Fibroblast of the aortic adventitia (primary cell): ENCODE data around the gene ERC2. TPM values are rescaled to one million over a fixed set of nuclear protein-coding genes. Genes with fewer than 3 reads are reported as not detected.

Source experiments
- DNase-seq: peaks from one replicate; pipeline ENCODE4 v3.0.0-alpha.2; 2010; ENCODE audit warnings: low read depth
- H3K4me3 ChIP-seq: 2 replicates; pipeline ENCODE4 v1.5.1; 2011; ENCODE audit warnings: low read depth, mild to moderate bottlenecking, control low read depth, low read length, moderate library complexity
- total RNA-seq: library from RNA; depleted of rRNA; stranded (reverse); fragments of >200 nt; gene quantifications from 2 replicates; pipeline ENCODE4 v1.2.3, GENCODE V29; 2012; ENCODE audit warnings: low replicate concordance
- TF ChIP-seq, protein P1 (sequence below): IDR thresholded peaks from 2 replicates; pipeline ENCODE4 v1.5.1; 2011; ENCODE audit warnings: mild to moderate bottlenecking, low read length, control low read depth, inconsistent platforms; ENCODE audit not compliant: insufficient read depth

ERC2 gene
- total RNA-seq, 1 donor = 0.09 TPM

DNA sequence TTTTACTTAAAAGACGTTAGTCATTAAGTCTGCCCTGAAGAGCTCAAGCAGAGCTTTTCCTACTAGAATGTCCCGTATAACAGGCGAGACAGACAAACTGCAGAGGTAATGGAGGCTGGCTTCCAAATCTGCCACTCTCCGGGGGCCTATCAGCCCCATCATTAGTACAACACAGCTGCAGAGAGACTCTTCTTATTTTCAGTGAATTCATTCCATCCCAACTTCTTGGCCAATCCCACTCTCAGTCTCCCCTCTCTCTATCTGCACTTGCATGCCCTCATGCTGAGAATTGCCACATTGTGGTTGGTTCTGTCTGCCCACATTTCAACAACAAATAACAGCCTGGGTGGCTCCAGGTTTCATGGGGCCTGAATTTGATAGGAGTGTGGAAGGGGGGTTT, 412.7 kb downstream of the ERC2 start:
- no peak for DNase-seq
- H3K4me3 ChIP-seq = no peak overlapping the region
- TF ChIP-seq, protein P1, sequence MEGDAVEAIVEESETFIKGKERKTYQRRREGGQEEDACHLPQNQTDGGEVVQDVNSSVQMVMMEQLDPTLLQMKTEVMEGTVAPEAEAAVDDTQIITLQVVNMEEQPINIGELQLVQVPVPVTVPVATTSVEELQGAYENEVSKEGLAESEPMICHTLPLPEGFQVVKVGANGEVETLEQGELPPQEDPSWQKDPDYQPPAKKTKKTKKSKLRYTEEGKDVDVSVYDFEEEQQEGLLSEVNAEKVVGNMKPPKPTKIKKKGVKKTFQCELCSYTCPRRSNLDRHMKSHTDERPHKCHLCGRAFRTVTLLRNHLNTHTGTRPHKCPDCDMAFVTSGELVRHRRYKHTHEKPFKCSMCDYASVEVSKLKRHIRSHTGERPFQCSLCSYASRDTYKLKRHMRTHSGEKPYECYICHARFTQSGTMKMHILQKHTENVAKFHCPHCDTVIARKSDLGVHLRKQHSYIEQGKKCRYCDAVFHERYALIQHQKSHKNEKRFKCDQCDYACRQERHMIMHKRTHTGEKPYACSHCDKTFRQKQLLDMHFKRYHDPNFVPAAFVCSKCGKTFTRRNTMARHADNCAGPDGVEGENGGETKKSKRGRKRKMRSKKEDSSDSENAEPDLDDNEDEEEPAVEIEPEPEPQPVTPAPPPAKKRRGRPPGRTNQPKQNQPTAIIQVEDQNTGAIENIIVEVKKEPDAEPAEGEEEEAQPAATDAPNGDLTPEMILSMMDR = no peak

DNA sequence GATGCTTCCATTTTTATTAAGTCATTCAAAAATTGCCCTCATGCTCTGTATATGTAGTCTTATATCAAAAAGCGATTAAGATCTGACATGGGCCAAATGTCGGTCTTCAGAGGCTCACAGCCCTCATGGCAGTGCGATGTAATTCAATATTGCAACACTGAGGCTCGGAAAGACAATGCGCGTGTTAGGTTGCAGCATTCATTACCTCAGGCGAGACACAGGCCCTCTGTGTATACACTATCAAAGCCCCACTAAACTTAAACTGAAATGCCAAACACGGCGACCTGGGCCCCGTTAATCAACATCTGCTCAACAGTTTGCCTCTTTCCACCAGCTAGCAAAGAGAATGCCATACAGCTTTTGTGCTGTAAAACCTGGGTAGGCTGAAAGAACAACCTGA, 413.4 kb downstream of the ERC2 start:
- no peak for DNase-seq
- no peak overlapping the region for H3K4me3 ChIP-seq
- TF ChIP-seq, protein P1 = no peak

DNA sequence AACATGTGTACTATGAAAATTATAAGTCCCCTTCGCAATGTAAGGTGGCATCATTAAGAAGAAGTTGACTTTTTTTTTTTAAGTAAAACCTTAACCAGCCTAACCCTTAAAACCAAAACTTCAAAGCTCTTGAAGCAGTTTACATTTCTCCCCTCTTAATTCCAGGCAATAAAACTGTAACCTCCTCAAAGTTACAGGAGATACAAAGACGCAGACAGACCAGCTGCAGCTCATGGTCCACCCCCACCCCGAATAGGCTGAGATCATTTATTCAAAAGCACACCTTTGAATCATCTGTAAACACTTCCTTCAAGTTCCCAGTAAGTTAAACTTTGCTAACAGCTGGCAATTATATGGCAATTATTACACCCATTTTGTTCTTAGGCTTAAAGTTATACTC, 414.5 kb downstream of the ERC2 start:
- no peak overlapping the region for H3K4me3 ChIP-seq
- TF ChIP-seq, protein P1 = no peak

GRCh38 chr3:56052188-56052587, 416.1 kb downstream of the ERC2 start:
- no peak overlapping the region for H3K4me3 ChIP-seq
- DNase-seq = no peak
- TF ChIP-seq, protein P1 = no peak

More for the DNA sequence above, 414.5 kb downstream of the ERC2 start:
- DNase-seq = no peak

GRCh38 chr3:56051052-56051451, 417.2 kb downstream of the ERC2 start:
- DNase-seq = no peak
- H3K4me3 ChIP-seq = no peak overlapping the region
- TF ChIP-seq, protein P1 = no peak

DNA sequence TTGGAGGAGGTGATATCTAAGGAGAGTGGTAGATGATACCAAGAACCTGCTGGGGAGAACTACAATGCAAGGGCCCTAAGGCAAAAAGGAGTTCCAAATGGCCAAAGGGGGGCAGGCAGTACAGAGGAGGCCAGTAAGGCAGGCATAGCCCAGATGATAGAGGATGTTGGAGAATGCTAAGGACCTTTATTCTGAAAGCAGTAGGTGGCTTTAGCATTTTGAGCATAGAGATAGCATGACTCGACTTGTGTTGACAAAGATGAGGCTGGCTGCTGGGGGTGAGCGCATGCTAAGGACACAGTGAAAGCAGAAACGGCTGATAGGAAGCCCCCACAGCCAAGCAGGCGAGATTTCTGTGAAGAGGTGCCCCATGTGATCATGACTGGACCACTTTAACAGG, 419.3 kb downstream of the ERC2 start:
- TF ChIP-seq, protein P1 = no peak
- H3K4me3 ChIP-seq = no peak overlapping the region
- no peak for DNase-seq

GRCh38 chr3:56048331-56048730, 419.9 kb downstream of the ERC2 start:
- TF ChIP-seq, protein P1 = no peak
- no peak for DNase-seq
- no peak overlapping the region for H3K4me3 ChIP-seq
